K562 (cell line): ENCODE results near the gene VGLL1.

Source experiments
- E2F4 ChIP-seq: sonication (generic); formaldehyde crosslinking; IDR thresholded peaks from 2 replicates; pipeline ENCODE4 v1.8.0; 2022; ENCODE audit warnings: mild to moderate bottlenecking, low read depth, missing genetic modification reagents
- HBP1 ChIP-seq: fragments of 450-650 bp; formaldehyde crosslinking; IDR thresholded peaks from 2 replicates; pipeline ENCODE4 v1.4.0; 2022; ENCODE audit warnings: missing genetic modification characterization

DNA sequence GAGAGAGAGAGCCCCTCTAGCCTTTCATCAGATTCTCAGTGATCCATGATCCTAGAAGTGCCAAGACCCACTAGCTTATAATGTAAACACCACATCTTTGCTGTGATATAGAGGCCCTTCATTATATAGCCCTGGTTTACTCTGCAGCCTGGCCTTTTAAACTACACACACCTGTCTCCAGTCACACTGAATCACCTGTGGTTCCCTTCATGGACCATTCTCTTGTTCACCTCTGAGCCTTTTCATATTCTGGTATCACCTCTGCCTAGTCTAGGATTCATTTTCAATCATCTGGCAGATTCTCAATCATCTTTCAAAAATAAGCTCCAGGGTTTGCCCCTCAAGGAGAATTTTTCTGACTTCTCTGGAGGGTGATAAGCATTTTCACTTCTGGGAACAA is 65.9 kb downstream of the VGLL1 start:
- TF ChIP-seq HBP1 (CRISPR knock-in tag) (no peak), E2F4 (CRISPR knock-in tag) (no peak)
